IMR-90 (cell line): Measurements from ENCODE around the gene SIM2. TPM values are rescaled to one million over a fixed set of nuclear protein-coding genes. Genes with fewer than 3 reads are reported as not detected.

Experiments
- ATAC-seq: fragments of 200-7000 bp; cut with Tn5 transposase; 2 replicates; pipeline ENCODE4 v1.9.1; 2020; ENCODE audit warnings: low read depth, mild to moderate bottlenecking, moderate library complexity
- BruUV-seq: library from RNA; stranded (reverse); fragments of 400-500 nt; replicated peaks from 2 replicates; lab custom pipeline; 2021; lab: Mats Ljungman, UMichigan
- CTCF ChIA-PET: fragments of 300-600 bp; formaldehyde crosslinking; extraction: SDS; loops from one replicate; lab custom pipeline; 2021; ENCODE audit warnings: antibody characterized with exemption; lab: Yijun Ruan, JAX
- POLR2A ChIA-PET: fragments of 300-600 bp; sonication (Branson Sonifier 250); formaldehyde crosslinking; loops from one replicate; lab custom pipeline; 2022; ENCODE audit warnings: antibody characterized with exemption; ENCODE audit not compliant: unreplicated experiment; lab: Charles Lee
- DNase-seq: peaks from one replicate; pipeline ENCODE4 v3.0.0; 2013
- H2AFZ ChIP-seq: replicated peaks from 2 replicates; pipeline ENCODE3; 2013; ENCODE audit warnings: low read length, mild to moderate bottlenecking; ENCODE audit not compliant: poor library complexity
- H2AK5ac ChIP-seq: 2 replicates; pipeline ENCODE4 v1.6.1; 2013; ENCODE audit warnings: low read depth, low read length, inconsistent platforms
- H2AK9ac ChIP-seq: replicated peaks from 2 replicates; pipeline ENCODE3; 2013; ENCODE audit warnings: mild to moderate bottlenecking, low read depth, low read length, moderate library complexity; ENCODE audit not compliant: poor library complexity
- H2BK120ac ChIP-seq: 2 replicates; pipeline ENCODE4 v1.6.1; 2013; ENCODE audit warnings: low read depth, low read length, inconsistent platforms
- H2BK15ac ChIP-seq: 3 replicates; pipeline ENCODE4 v1.6.1; 2013; ENCODE audit warnings: low read depth, low read length, inconsistent platforms
- H2BK20ac ChIP-seq: 2 replicates; pipeline ENCODE4 v1.6.1; 2013; ENCODE audit warnings: low read depth, mild to moderate bottlenecking, inconsistent platforms, low read length, moderate library complexity
- H2BK5ac ChIP-seq: 2 replicates; pipeline ENCODE4 v1.6.1; 2013; ENCODE audit warnings: mild to moderate bottlenecking, low read depth, low read length, inconsistent platforms; ENCODE audit not compliant: poor library complexity, severe bottlenecking
- H3K14ac ChIP-seq: replicated peaks from 2 replicates; pipeline ENCODE4 v1.6.1; 2013; ENCODE audit warnings: low read depth, low read length, inconsistent platforms
- H3K18ac ChIP-seq: 2 replicates; pipeline ENCODE4 v1.6.1; 2013; ENCODE audit warnings: low read depth, low read length, control low read depth
- H3K23ac ChIP-seq: 2 replicates; pipeline ENCODE4 v1.6.1; 2013; ENCODE audit warnings: low read depth, low read length, inconsistent platforms
- H3K27ac ChIP-seq: 2 replicates; pipeline ENCODE4 v1.5.1; 2013; ENCODE audit warnings: mild to moderate bottlenecking, control low read depth, low read length; ENCODE audit not compliant: insufficient read depth
- H3K27me3 ChIP-seq: 2 replicates; pipeline ENCODE4 v1.6.1; 2013; ENCODE audit warnings: low read length; ENCODE audit not compliant: control insufficient read depth, insufficient read depth
- H3K36me3 ChIP-seq: 2 replicates; pipeline ENCODE4 v1.6.1; 2013; ENCODE audit warnings: low read length, mixed read lengths; ENCODE audit not compliant: control insufficient read depth, insufficient read depth
- H3K4ac ChIP-seq: 2 replicates; pipeline ENCODE4 v1.6.1; 2013; ENCODE audit warnings: low read depth, low read length, inconsistent platforms
- H3K4me1 ChIP-seq: 2 replicates; pipeline ENCODE4 v1.6.1; 2013; ENCODE audit warnings: low read length, mixed read lengths; ENCODE audit not compliant: control insufficient read depth, insufficient read depth
- H3K4me2 ChIP-seq: 2 replicates; pipeline ENCODE4 v1.6.1; 2013; ENCODE audit warnings: low read depth, mild to moderate bottlenecking, control low read depth, low read length, moderate library complexity
- H3K4me3 ChIP-seq: 2 replicates; pipeline ENCODE4 v1.5.1; 2013; ENCODE audit warnings: low read depth, mild to moderate bottlenecking, control low read depth, low read length, moderate library complexity; ENCODE audit not compliant: insufficient read depth
- H3K56ac ChIP-seq: 2 replicates; pipeline ENCODE4 v1.6.1; 2013; ENCODE audit warnings: low read length, inconsistent platforms; ENCODE audit not compliant: insufficient read depth; ENCODE audit errors: extremely low read depth
- H3K79me1 ChIP-seq, 2 experiments: 2 replicates each; pipeline ENCODE4 v1.6.1; 2013; ENCODE audit warnings: low read length in 2 of 2, inconsistent platforms in 1 of 2, low read depth in 1 of 2
- H3K9ac ChIP-seq: 2 replicates; pipeline ENCODE4 v1.6.1; 2013; ENCODE audit warnings: low read depth, low read length, control low read depth
- H3K9me1 ChIP-seq: 2 replicates; pipeline ENCODE4 v1.6.1; 2013; ENCODE audit warnings: low read length, inconsistent platforms; ENCODE audit not compliant: insufficient read depth
- H3K9me3 ChIP-seq: 2 replicates; pipeline ENCODE4 v1.6.1; 2013; ENCODE audit warnings: low read length; ENCODE audit not compliant: control insufficient read depth, insufficient read depth
- H4K20me1 ChIP-seq: 2 replicates; pipeline ENCODE4 v1.6.1; 2013; ENCODE audit warnings: low read length, inconsistent platforms; ENCODE audit not compliant: insufficient read depth
- H4K5ac ChIP-seq: 2 replicates; pipeline ENCODE4 v1.6.1; 2013; ENCODE audit warnings: mild to moderate bottlenecking, low read depth, low read length, control low read depth
- H4K8ac ChIP-seq, 2 experiments: 2 replicates each; pipeline ENCODE4 v1.6.1; 2013; ENCODE audit warnings: low read depth in 2 of 2, low read length in 2 of 2, control low read depth in 1 of 2, inconsistent platforms in 1 of 2
- H4K91ac ChIP-seq: 2 replicates; pipeline ENCODE4 v1.6.1; 2013; ENCODE audit warnings: low read depth, low read length, inconsistent platforms; ENCODE audit not compliant: insufficient read depth
- BHLHE40 ChIP-seq: fragments of 150-350 bp; IDR thresholded peaks from 2 replicates; pipeline ENCODE4 v1.6.1; 2016; ENCODE audit warnings: mild to moderate bottlenecking, low read depth, low read length
- CEBPB ChIP-seq: IDR thresholded peaks from 2 replicates; pipeline ENCODE4 v1.6.1; 2012; ENCODE audit warnings: low read depth, low read length, improper control_type of control experiment
- CHD1 ChIP-seq: IDR thresholded peaks from 2 replicates; pipeline ENCODE4 v1.6.1; 2012; ENCODE audit warnings: low read depth, low read length, improper control_type of control experiment
- MAFK ChIP-seq: IDR thresholded peaks from 2 replicates; pipeline ENCODE4 v1.6.1; 2012; ENCODE audit warnings: low read depth, low read length, improper control_type of control experiment
- POLR2A ChIP-seq: IDR thresholded peaks from 2 replicates; pipeline ENCODE4 v1.6.1; 2012; ENCODE audit warnings: mild to moderate bottlenecking, low read depth, low read length
- RCOR1 ChIP-seq: IDR thresholded peaks from 2 replicates; pipeline ENCODE4 v1.6.1; 2012; ENCODE audit warnings: mild to moderate bottlenecking, low read length, improper control_type of control experiment; ENCODE audit not compliant: insufficient replicate concordance
- RFX5 ChIP-seq: IDR thresholded peaks from 2 replicates; pipeline ENCODE4 v1.8.0; 2012; ENCODE audit warnings: low read depth, mild to moderate bottlenecking, low read length, moderate library complexity
- SMC3 ChIP-seq: fragments of 150-350 bp; IDR thresholded peaks from 2 replicates; pipeline ENCODE4 v1.6.1; 2016; ENCODE audit warnings: low read depth, mild to moderate bottlenecking, antibody characterized with exemption, low read length, moderate library complexity
- WGBS, 2 experiments: methylation state at CpG; one replicate each; pipeline versions ENCODE4 v1.1.5 to v1.1.7; 2013; ENCODE audit warnings: missing lambda C conversion rate in 2 of 2; ENCODE audit not compliant: insufficient read length in 1 of 2; ENCODE audit errors: extremely low coverage in 2 of 2; 5-methylcytosine and 5-hydroxymethylcytosine counted together
- dilution Hi-C: fragments of 300-500 bp; cut with HindIII; formaldehyde crosslinking; loops from one replicate; pipeline ENCODE4 v1.14.3; 2018; ENCODE audit warnings: low sequenced_read_pairs; ENCODE audit not compliant: unreplicated experiment
- in situ Hi-C: fragments of 300-500 bp; cut with MboI; formaldehyde crosslinking; loops from 3 replicates; pipeline ENCODE4 v1.14.3; 2019; ENCODE audit warnings: low sequenced_read_pairs, inconsistent platforms, mixed read lengths
- intact Hi-C: fragments of 100-400 bp; cut with micrococcal nuclease; formaldehyde crosslinking; loops from 2 replicates; pipeline ENCODE4 v1.10.0; 2022
- polyA plus RNA-seq, 3 experiments: library from polyadenylated mRNA; depleted of rRNA; stranded (reverse); fragments of >200 nt; gene quantifications; 2 replicates each; pipeline ENCODE4 v1.2.3, GENCODE V29; 2012; ENCODE audit warnings: low replicate concordance in 1 of 3
- total RNA-seq: library from RNA; depleted of rRNA; stranded (reverse); fragments of >200 nt; gene quantifications from 2 replicates; pipeline ENCODE4 v1.2.3, GENCODE V29; 2012
- TF ChIP-seq, protein P1 (sequence below): fragments of 150-350 bp; IDR thresholded peaks from 2 replicates; pipeline ENCODE4 v1.6.1; 2017; ENCODE audit warnings: mild to moderate bottlenecking, antibody characterized with exemption, low read length, low read depth
- TF ChIP-seq, protein P2 (sequence below): fragments of 150-350 bp; IDR thresholded peaks from 2 replicates; pipeline ENCODE4 v1.6.1; 2016; ENCODE audit warnings: low read depth, mild to moderate bottlenecking, low read length, moderate library complexity, borderline replicate concordance

SIM2 gene
- total and polyA plus RNA-seq, 2 of the 4 experiments (the other 2 are of a cell fraction): 2.2 to 7.5 TPM

DNA sequence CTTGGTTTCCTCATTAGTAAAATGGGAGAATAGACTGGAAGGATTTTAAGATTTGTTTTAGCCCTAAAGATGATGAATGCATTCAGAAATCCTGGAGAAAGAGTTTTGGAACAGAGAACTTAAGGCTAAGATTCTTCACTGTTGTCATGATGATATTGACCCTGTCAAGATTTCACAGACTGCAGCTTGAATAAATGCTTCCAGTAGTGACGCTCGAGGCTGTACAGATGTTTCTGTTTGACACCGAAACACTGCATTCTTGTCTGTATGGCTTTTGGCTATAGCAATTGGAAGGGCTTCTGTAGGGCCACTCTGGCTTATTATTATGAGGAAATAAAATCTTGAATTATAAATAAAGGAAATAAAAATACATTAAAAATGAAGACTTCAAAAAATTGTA lies 25.7 kb downstream of the SIM2 start:
- Histone ChIP-seq H3K4me2 (no peak overlapping the region), H3K23ac (no peak overlapping the region), H2BK5ac (no peak overlapping the region), H4K5ac (no peak overlapping the region), H3K79me1 (no peaks in the 10 kb centered on the region), H4K20me1 (no peaks in the 10 kb centered on the region), H3K4me1 (no peaks in the 10 kb centered on the region), H3K18ac (no peak overlapping the region), H2AK9ac (no peak overlapping the region), H4K91ac (no peak overlapping the region), H2BK120ac (no peak overlapping the region), H2BK15ac (no peak overlapping the region), H2AFZ (no peak overlapping the region), H3K56ac (no peak overlapping the region), H3K36me3 (no peaks in the 10 kb centered on the region), H3K27ac (no peak overlapping the region), H3K9me3 (no peaks in the 10 kb centered on the region), H4K8ac (no peak overlapping the region), H3K27me3 (peaks cover 49% of the 10 kb centered on the region), H2BK20ac (no peak overlapping the region), H3K4me3 (no peak overlapping the region), H2AK5ac (no peak overlapping the region), H3K9me1 (0 out of 2 replicates have a peak, but pooled peaks cover 2% of the 10 kb centered on the region), H3K14ac (no peak overlapping the region), H3K4ac (no peak overlapping the region), H3K9ac (no peak overlapping the region)
- no peak for DNase-seq
- TF ChIP-seq MAFK (no peak), RCOR1 (no peak), CHD1 (no peak), CEBPB (no peak), SMC3 (no peak), RFX5 (no peak), POLR2A (no peak), BHLHE40 (no peak)
- TF ChIP-seq, protein P1, sequence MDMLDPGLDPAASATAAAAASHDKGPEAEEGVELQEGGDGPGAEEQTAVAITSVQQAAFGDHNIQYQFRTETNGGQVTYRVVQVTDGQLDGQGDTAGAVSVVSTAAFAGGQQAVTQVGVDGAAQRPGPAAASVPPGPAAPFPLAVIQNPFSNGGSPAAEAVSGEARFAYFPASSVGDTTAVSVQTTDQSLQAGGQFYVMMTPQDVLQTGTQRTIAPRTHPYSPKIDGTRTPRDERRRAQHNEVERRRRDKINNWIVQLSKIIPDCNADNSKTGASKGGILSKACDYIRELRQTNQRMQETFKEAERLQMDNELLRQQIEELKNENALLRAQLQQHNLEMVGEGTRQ: no peak
- TF ChIP-seq, protein P2, sequence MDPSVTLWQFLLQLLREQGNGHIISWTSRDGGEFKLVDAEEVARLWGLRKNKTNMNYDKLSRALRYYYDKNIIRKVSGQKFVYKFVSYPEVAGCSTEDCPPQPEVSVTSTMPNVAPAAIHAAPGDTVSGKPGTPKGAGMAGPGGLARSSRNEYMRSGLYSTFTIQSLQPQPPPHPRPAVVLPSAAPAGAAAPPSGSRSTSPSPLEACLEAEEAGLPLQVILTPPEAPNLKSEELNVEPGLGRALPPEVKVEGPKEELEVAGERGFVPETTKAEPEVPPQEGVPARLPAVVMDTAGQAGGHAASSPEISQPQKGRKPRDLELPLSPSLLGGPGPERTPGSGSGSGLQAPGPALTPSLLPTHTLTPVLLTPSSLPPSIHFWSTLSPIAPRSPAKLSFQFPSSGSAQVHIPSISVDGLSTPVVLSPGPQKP: no peak
- dilution Hi-C loops: no loop called here
- no CpG with 5 or more reads among the region's 3 CpGs for WGBS, 2 experiments
- POLR2A ChIA-PET: no interaction called here
- CTCF ChIA-PET: no interaction called here
- in situ Hi-C loops: no loop called here
- BruUV-seq: no TSS peak
- intact Hi-C loops: no loop called here
- ATAC-seq: no peak
